Prostate gland (tissue), 2 donors: ENCODE results near the gene KRTAP2-1. TPM values are rescaled to one million over a fixed set of nuclear protein-coding genes. Genes with fewer than 3 reads are reported as not detected.

Source experiments
- DNase-seq: peaks from one replicate; pipeline ENCODE4 v3.0.0-alpha.2; 2019; ENCODE audit warnings: low spot score
- H3K27ac ChIP-seq, 2 donors: fragments of 200-600 bp; sonication (generic); 2 replicates each; pipeline ENCODE4 v1.5.1; 2017 to 2019
- H3K27me3 ChIP-seq: fragments of 200-600 bp; sonication (generic); replicated peaks from 2 replicates; pipeline ENCODE4 v1.5.1; 2019; ENCODE audit not compliant: insufficient read depth
- H3K36me3 ChIP-seq, 2 donors: fragments of 200-600 bp; sonication (generic); 1 replicate in 1 of 2; 2 replicates in 1 of 2; pipeline versions ENCODE4 v1.5.1 to v1.8.1; 2017 to 2019
- H3K4me1 ChIP-seq: fragments of 200-600 bp; sonication (generic); replicated peaks from 2 replicates; pipeline ENCODE4 v1.5.1; 2019
- H3K4me3 ChIP-seq, 2 donors: fragments of 200-600 bp; sonication (generic); 2 replicates each; pipeline ENCODE4 v1.5.1; 2017 to 2019
- H3K9me3 ChIP-seq: fragments of 200-600 bp; sonication (generic); 2 replicates; pipeline ENCODE4 v1.5.1; 2017
- CTCF ChIP-seq, 4 experiments: fragments of 200-600 bp in 2 of 4; fragments of 450-650 bp in 2 of 4; sonication (generic) in 2 of 4; IDR thresholded peaks; 1 replicate in 3 of 4; 2 replicates in 1 of 4; pipeline ENCODE4 v1.5.1; 2016 to 2019; ENCODE audit warnings: antibody characterized with exemption in 4 of 4, mild to moderate bottlenecking in 2 of 4, moderate library complexity in 2 of 4
- POLR2A ChIP-seq: fragments of 450-650 bp; IDR thresholded peaks from one replicate; pipeline ENCODE4 v1.6.1; 2016; ENCODE audit warnings: antibody characterized with exemption, mild to moderate bottlenecking
- POLR2AphosphoS5 ChIP-seq: sonication (generic); formaldehyde crosslinking; IDR thresholded peaks from one replicate; pipeline ENCODE4 v1.6.1; 2017; ENCODE audit warnings: antibody characterized with exemption
- WGBS: methylation state at CpG from one replicate; pipeline ENCODE4 v1.1.5; 2018; 5-methylcytosine and 5-hydroxymethylcytosine counted together
- intact Hi-C: fragments of 100-400 bp; cut with DNase I; formaldehyde crosslinking; loops from one replicate; pipeline ENCODE4 v1.14.2; 2022
- total RNA-seq, 2 donors: library from RNA; depleted of rRNA; stranded (reverse); fragments of >200 nt; gene quantifications; one replicate each; pipeline ENCODE4 v1.1.0, GENCODE V29; 2016

The KRTAP2-1 gene
- total RNA-seq, 2 donors from 2014 or later = not detected

GRCh38 chr17:41076788-41077187, 29.7 kb upstream of the KRTAP2-1 start:
- H3K4me3 ChIP-seq = no peak overlapping the region
- no peak overlapping the region for H3K27ac ChIP-seq
- intact Hi-C loops = no loop called here
- H3K27me3 ChIP-seq = no peaks in the 10 kb centered on the region
- no peaks in the 10 kb centered on the region for H3K9me3 ChIP-seq
- H3K36me3 ChIP-seq = no peaks in the 10 kb centered on the region
- TF ChIP-seq POLR2AphosphoS5 (no peak), POLR2A (no peak), CTCF (IDR thresholded peaks at IDR 0.05) (no peak)
- no peaks in the 10 kb centered on the region for H3K4me1 ChIP-seq
- DNase-seq = no peak

- H3K27me3 ChIP-seq = no peaks in the 10 kb centered on the region
- H3K4me1 ChIP-seq = no peaks in the 10 kb centered on the region
- DNase-seq = no peak
- WGBS = 90% methylated on average over 2 of the region's 2 CpGs
- H3K36me3 ChIP-seq = no peaks in the 10 kb centered on the region
- TF ChIP-seq CTCF (IDR thresholded peaks at IDR 0.05) (no peak), POLR2A (no peak), POLR2AphosphoS5 (no peak)
- H3K4me3 ChIP-seq = no peak overlapping the region
- intact Hi-C loops = no loop called here
- no peaks in the 10 kb centered on the region for H3K9me3 ChIP-seq
- H3K27ac ChIP-seq = no peak overlapping the region
Observed at GRCh38 chr17:41073676-41074075, 26.6 kb upstream of the KRTAP2-1 start.

- H3K4me1 ChIP-seq = no peaks in the 10 kb centered on the region
- no peak overlapping the region for H3K4me3 ChIP-seq
- DNase-seq = no peak
- no peak overlapping the region for H3K27ac ChIP-seq
- 88% methylated on average over 5 of the region's 5 CpGs for WGBS
- no peaks in the 10 kb centered on the region for H3K9me3 ChIP-seq
- H3K36me3 ChIP-seq = no peaks in the 10 kb centered on the region
- intact Hi-C loops = no loop called here
- TF ChIP-seq CTCF (IDR thresholded peaks at IDR 0.05) = no peak
- no peak for TF ChIP-seq POLR2AphosphoS5
- no peak for TF ChIP-seq POLR2A
- no peaks in the 10 kb centered on the region for H3K27me3 ChIP-seq
Observed at GRCh38 chr17:41071606-41072360, 24.7 kb upstream of the KRTAP2-1 start.

- intact Hi-C loops = no loop called here
- Histone ChIP-seq H3K27me3 (no peaks in the 10 kb centered on the region), H3K4me3 (no peak overlapping the region), H3K36me3 (no peaks in the 10 kb centered on the region), H3K27ac (no peak overlapping the region), H3K9me3 (no peaks in the 10 kb centered on the region), H3K4me1 (no peaks in the 10 kb centered on the region)
- WGBS = 89% methylated on average over 3 of the region's 3 CpGs
- no peak for DNase-seq
- no peak for TF ChIP-seq CTCF (IDR thresholded peaks at IDR 0.05)
- no peak for TF ChIP-seq POLR2A
- no peak for TF ChIP-seq POLR2AphosphoS5
Observed at GRCh38 chr17:41069031-41069430, 21.9 kb upstream of the KRTAP2-1 start.

- H3K9me3 ChIP-seq = no peaks in the 10 kb centered on the region
- H3K4me1 ChIP-seq = no peaks in the 10 kb centered on the region
- intact Hi-C loops = no loop called here
- no peaks in the 10 kb centered on the region for H3K36me3 ChIP-seq
- no peak overlapping the region for H3K27ac ChIP-seq
- TF ChIP-seq CTCF (IDR thresholded peaks at IDR 0.05) (no peak), POLR2AphosphoS5 (no peak), POLR2A (no peak)
- no peak for DNase-seq
- H3K4me3 ChIP-seq = no peak overlapping the region
- no peaks in the 10 kb centered on the region for H3K27me3 ChIP-seq
Observed at GRCh38 chr17:41067281-41067680, 20.2 kb upstream of the KRTAP2-1 start.
